ENCODE results near the gene KIF21A. TPM values are rescaled to one million over a fixed set of nuclear protein-coding genes. Genes with fewer than 3 reads are reported as not detected.

KIF21A gene
- total RNA-seq, 4 donors from 2014 or later = 2.4 to 32.0 (median 17.5) TPM

GRCh38 chr12:39406262-39406661 is 36.7 kb downstream of the KIF21A start:
- Histone ChIP-seq H3K4me1 (no peaks in the 10 kb centered on the region), H3K27me3 (no peaks in the 10 kb centered on the region), H3K9me3 (no peaks in the 10 kb centered on the region), H3K4me3 (no peak overlapping the region), H3K27ac (no peak overlapping the region), H3K36me3 (no peaks in the 10 kb centered on the region)
- TF ChIP-seq POLR2A (IDR thresholded peaks at IDR 0.05) = no peak
- no peak for TF ChIP-seq CTCF (IDR thresholded peaks at IDR 0.05)
- no peak for DNase-seq
- intact Hi-C loops (cut with DNase I; ENCODE audit: low total_unique reads) = no loop called here

- TF ChIP-seq CTCF (IDR thresholded peaks at IDR 0.05) (no peak), POLR2A (IDR thresholded peaks at IDR 0.05) (no peak)
- no peaks in the 10 kb centered on the region for H3K27me3 ChIP-seq
- H3K36me3 ChIP-seq = no peaks in the 10 kb centered on the region
- no peak for DNase-seq
- no peaks in the 10 kb centered on the region for H3K9me3 ChIP-seq
- intact Hi-C loops (cut with DNase I; ENCODE audit: low total_unique reads) = no loop called here
- H3K27ac ChIP-seq = no peak overlapping the region
- no peak overlapping the region for H3K4me3 ChIP-seq
- no peaks in the 10 kb centered on the region for H3K4me1 ChIP-seq
Measured at GRCh38 chr12:39405580-39405979, 37.3 kb downstream of the KIF21A start.

DNA sequence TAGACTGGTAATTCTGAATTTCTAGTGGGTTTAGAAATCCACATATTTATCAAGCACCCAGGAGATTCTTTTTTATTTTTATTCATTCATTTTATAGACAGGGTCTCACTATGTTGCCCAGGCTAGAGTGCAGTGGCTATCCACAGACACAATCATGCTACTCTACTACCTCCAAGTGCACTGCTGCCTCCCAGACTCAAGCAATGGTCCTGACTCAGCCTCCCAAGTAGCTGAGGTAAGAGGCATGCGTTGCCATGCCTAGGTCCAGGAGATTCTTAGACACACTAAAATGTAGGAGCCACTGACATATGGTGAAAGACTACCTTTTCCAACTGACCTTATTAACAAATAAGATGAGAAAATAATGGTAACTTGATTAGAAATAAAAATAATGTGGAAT is 38.9 kb downstream of the KIF21A start:
- Histone ChIP-seq H3K27me3 (no peaks in the 10 kb centered on the region), H3K27ac (no peak overlapping the region), H3K4me3 (no peak overlapping the region), H3K36me3 (no peaks in the 10 kb centered on the region), H3K9me3 (no peaks in the 10 kb centered on the region), H3K4me1 (no peaks in the 10 kb centered on the region)
- TF ChIP-seq POLR2A (IDR thresholded peaks at IDR 0.05) (no peak), CTCF (IDR thresholded peaks at IDR 0.05) (no peak)
- no peak for DNase-seq
- intact Hi-C loops (cut with DNase I; ENCODE audit: low total_unique reads) = no loop called here

DNA sequence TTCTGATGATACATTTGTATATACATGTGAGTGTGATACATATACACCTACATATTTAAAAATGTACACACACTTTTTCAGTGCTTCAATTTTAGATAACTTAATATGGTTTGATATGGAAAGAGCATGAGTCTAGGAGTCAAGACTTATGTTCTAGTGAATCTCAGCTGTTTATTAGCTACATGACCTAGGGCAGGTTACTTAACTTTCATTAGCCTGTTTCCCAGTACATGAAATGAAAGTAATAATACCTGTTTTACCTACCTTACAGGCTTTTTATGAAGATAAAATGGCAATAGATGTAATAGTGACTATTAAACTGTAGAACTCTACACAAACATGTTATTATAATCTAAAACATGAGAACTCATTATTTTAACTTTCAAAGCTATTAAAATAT is 39.5 kb downstream of the KIF21A start:
- Histone ChIP-seq H3K4me1 (no peaks in the 10 kb centered on the region), H3K9me3 (no peaks in the 10 kb centered on the region), H3K36me3 (no peaks in the 10 kb centered on the region), H3K27me3 (no peaks in the 10 kb centered on the region), H3K27ac (no peak overlapping the region), H3K4me3 (no peak overlapping the region)
- intact Hi-C loops (cut with DNase I; ENCODE audit: low total_unique reads) = no loop called here
- DNase-seq = no peak
- TF ChIP-seq POLR2A (IDR thresholded peaks at IDR 0.05) (no peak), CTCF (IDR thresholded peaks at IDR 0.05) (no peak)

GRCh38 chr12:39402922-39403321 is 40.0 kb downstream of the KIF21A start:
- Histone ChIP-seq H3K27ac (no peak overlapping the region), H3K4me1 (no peaks in the 10 kb centered on the region), H3K9me3 (no peaks in the 10 kb centered on the region), H3K27me3 (no peaks in the 10 kb centered on the region), H3K36me3 (no peaks in the 10 kb centered on the region), H3K4me3 (no peak overlapping the region)
- no peak for TF ChIP-seq CTCF (IDR thresholded peaks at IDR 0.05)
- no peak for TF ChIP-seq POLR2A (IDR thresholded peaks at IDR 0.05)
- DNase-seq = no peak
- intact Hi-C loops (cut with DNase I; ENCODE audit: low total_unique reads) = no loop called here
